GM12864 (cell line): ENCODE data around the gene RLF.

Experiments
- DNase-seq: peaks from one replicate; pipeline ENCODE4 v3.0.0-alpha.2; 2011; ENCODE audit warnings: low read depth
- H3K4me3 ChIP-seq: 2 replicates; pipeline ENCODE4 v1.5.1; 2011; ENCODE audit warnings: mild to moderate bottlenecking, low read depth, low read length, control low read depth
- CTCF ChIP-seq: IDR thresholded peaks from 2 replicates; pipeline ENCODE4 v1.5.1; 2011; ENCODE audit warnings: low read depth, mild to moderate bottlenecking, moderate library complexity, low read length, control low read depth, inconsistent platforms; ENCODE audit errors: missing control alignments

The RLF gene

GRCh38 chr1:40239626-40240025, 78.4 kb downstream of the RLF start:
- H3K4me3 ChIP-seq, result no peak overlapping the region
- TF ChIP-seq CTCF, result no peak
- no peak for DNase-seq

GRCh38 chr1:40240390-40240789, 79.2 kb downstream of the RLF start:
- DNase-seq, result no peak
- H3K4me3 ChIP-seq, result no peak overlapping the region
- no peak for TF ChIP-seq CTCF

DNA sequence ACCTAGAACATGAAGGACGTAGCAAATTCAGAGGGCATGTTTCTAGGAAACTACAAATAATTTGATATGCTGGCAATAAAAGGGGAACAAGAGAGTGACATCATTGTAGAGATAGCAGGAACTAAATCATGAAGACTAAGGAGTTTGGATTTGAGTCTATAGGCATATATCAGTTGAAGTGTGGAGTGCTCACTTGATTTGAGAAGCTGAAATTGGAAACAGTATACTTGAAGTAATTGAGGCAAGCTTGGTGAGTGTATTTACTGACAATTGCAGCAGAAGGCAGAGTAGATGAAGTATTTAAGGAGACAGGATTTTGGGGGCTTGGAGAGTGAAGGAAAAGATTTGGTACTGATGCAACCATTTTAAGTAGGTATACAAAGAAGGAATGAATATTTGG, 80.2 kb downstream of the RLF start:
- TF ChIP-seq CTCF, result no peak
- DNase-seq, result no peak
- H3K4me3 ChIP-seq, result no peak overlapping the region

- no peak for TF ChIP-seq CTCF
- H3K4me3 ChIP-seq, result no peak overlapping the region
- no peak for DNase-seq
These were observed 82.2 kb downstream of the RLF start for GRCh38 chr1:40243351-40243750.

DNA sequence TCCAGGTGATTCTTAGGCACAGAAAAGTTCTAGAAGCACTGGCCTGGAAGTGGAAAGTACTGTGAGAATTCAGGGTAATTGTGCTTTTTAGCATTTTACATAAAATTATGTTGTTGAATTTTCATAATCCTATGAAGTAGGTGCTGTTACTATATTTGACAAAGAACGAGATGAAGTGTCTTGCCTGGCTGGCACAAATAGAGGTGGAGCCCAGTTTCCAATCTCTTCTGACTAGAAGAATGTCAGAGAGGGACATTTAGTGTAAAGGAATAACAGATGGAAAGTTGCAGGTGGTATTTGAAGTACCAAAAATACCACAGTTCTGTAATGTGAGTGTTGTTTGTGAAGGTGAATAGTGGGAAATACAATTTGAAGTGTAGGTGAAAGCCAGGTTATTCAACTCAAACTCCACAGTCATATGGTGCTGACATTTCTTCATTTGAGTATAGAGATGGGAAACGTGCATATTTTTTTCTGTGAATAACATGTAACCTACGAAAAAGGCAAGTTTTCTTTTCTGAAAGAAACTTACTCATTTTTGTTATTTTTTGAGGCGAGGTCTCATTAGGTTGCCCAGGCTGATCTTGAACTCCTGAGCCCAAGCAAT, 83.1 kb downstream of the RLF start:
- TF ChIP-seq CTCF, result no peak
- DNase-seq, result no peak

DNA sequence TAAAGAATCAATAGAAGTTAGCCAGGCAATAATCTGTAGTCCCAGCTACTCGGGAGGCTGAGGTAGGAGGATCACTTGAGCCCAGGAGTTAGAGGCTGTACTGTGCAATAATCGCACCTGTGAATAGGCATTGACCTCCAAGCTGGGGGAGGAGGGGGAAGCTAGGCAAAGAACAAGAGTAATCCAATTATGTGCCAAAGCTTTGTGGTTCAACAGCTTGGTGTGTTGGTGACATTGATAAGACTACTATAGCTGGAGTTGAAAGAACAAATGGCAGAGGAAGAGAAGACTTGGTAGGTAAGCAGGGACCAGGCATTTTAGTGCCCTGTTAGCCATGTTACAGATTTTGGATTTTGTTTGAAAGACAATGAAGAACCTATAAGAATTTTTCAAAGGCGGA, 84.5 kb downstream of the RLF start:
- no peak for DNase-seq
- H3K4me3 ChIP-seq, result no peak overlapping the region
- TF ChIP-seq CTCF, result no peak

More for the DNA sequence above, 83.1 kb downstream of the RLF start:
- H3K4me3 ChIP-seq, result no peak overlapping the region

- no peak for DNase-seq
- no peak for TF ChIP-seq CTCF
- no peak within 1 kb of the TSS for H3K4me3 ChIP-seq
These were observed 86.5 kb downstream of the RLF start, which contains the start of gene TMCO2 for GRCh38 chr1:40247655-40248054. Gene TMCO2 (plus strand): TSS chr1:40247937. CDS start chr1:40247994, 57 bp downstream.
